Subcutaneous abdominal adipose tissue (tissue), 5 donors: ENCODE results near the gene THRB.

Experiments
- H3K27ac ChIP-seq: one replicate; pipeline ENCODE4 v1.7.0; 2013; ENCODE audit warnings: low read depth, mild to moderate bottlenecking, inconsistent platforms, low read length, moderate library complexity
- H3K27me3 ChIP-seq, 5 donors: one replicate each; pipeline ENCODE4 v1.7.0; 2013; ENCODE audit warnings: low read length in 5 of 5, inconsistent platforms in 1 of 5; ENCODE audit not compliant: control insufficient read depth in 5 of 5, insufficient read depth in 4 of 5
- H3K36me3 ChIP-seq, 5 donors: one replicate each; pipeline ENCODE4 v1.7.0; 2013; ENCODE audit warnings: low read length in 5 of 5; ENCODE audit not compliant: control insufficient read depth in 5 of 5, insufficient read depth in 5 of 5
- H3K4me1 ChIP-seq, 5 donors: one replicate each; pipeline ENCODE4 v1.7.0; 2013; ENCODE audit warnings: low read length in 5 of 5, mild to moderate bottlenecking in 3 of 5, moderate library complexity in 1 of 5; ENCODE audit not compliant: control insufficient read depth in 5 of 5, insufficient read depth in 5 of 5
- H3K4me3 ChIP-seq, 5 donors: one replicate each; pipeline ENCODE4 v1.7.0; 2013; ENCODE audit warnings: low read length in 5 of 5, low read depth in 1 of 5
- H3K9ac ChIP-seq, 5 donors: one replicate each; pipeline ENCODE4 v1.7.0; 2013; ENCODE audit warnings: low read length in 5 of 5, mild to moderate bottlenecking in 4 of 5, moderate library complexity in 3 of 5
- H3K9me3 ChIP-seq, 5 donors: one replicate each; pipeline ENCODE4 v1.7.0; 2013; ENCODE audit warnings: low read length in 5 of 5; ENCODE audit not compliant: control insufficient read depth in 5 of 5
- donor health status: healthy.
- donor health status: healthy.
- donor health status: healthy.
- donor health status: healthy.
- donor health status: healthy.

The THRB gene

GRCh38 chr3:24255414-24255813, 239.2 kb downstream of the THRB start:
- H3K27ac ChIP-seq = no peak overlapping the region

DNA sequence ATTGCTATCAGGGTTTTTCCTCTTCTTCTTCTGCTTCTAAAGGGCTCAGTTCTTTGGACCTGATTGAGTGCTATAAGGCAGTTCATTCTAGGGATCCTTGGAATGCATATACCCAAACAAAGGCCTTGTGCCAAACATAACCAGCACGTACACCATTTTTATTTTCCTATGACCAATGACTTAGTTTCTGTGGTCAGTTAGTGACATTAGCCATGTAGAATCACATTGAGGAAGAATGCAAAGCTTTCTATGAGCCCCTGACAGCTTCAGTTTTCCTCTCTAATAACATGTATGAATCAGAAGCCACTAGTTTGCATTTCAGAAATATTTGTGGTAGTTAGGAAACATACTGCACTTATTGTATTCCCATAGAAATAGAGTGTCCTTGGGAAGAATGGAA, 240.0 kb downstream of the THRB start:
- Histone ChIP-seq H3K4me3 (no peak overlapping the region), H3K36me3 (no peaks in the 10 kb centered on the region), H3K9ac (no peak overlapping the region), H3K27ac (no peak overlapping the region), H3K27me3 (no peaks in the 10 kb centered on the region), H3K9me3 (no peaks in the 10 kb centered on the region), H3K4me1 (no peaks in the 10 kb centered on the region)

More at GRCh38 chr3:24255414-24255813, 239.2 kb downstream of the THRB start:
- no peaks in the 10 kb centered on the region for H3K27me3 ChIP-seq
- no peak overlapping the region for H3K9ac ChIP-seq
- H3K4me3 ChIP-seq = no peak overlapping the region
- H3K36me3 ChIP-seq = no peaks in the 10 kb centered on the region
- H3K9me3 ChIP-seq = no peaks in the 10 kb centered on the region
- H3K4me1 ChIP-seq = peaks cover 0 to 3% (median 0%) of the 10 kb centered on the region in 5 donors

DNA sequence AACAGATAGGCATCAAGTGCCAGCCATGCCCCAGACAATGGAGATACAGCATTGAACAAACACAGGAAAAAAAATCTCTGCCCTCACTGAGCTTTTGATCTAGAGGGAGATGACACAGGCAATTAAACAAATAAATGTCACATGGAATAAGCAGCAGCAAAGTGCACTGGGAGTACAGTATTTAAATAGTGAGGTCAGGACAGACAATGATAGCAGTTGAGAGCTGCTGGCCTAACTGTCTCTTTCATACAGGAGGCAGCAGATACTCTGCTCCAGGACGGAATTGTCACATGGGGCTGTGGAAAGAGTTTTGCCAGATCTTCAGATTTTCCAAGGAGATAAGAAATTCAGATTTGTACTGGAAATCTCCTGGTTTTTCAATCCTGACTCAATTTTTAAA, 241.3 kb downstream of the THRB start:
- Histone ChIP-seq H3K4me1 (no peaks in the 10 kb centered on the region), H3K4me3 (no peak overlapping the region), H3K9ac (no peak overlapping the region), H3K36me3 (no peaks in the 10 kb centered on the region), H3K27me3 (no peaks in the 10 kb centered on the region), H3K9me3 (no peaks in the 10 kb centered on the region), H3K27ac (no peak overlapping the region)

DNA sequence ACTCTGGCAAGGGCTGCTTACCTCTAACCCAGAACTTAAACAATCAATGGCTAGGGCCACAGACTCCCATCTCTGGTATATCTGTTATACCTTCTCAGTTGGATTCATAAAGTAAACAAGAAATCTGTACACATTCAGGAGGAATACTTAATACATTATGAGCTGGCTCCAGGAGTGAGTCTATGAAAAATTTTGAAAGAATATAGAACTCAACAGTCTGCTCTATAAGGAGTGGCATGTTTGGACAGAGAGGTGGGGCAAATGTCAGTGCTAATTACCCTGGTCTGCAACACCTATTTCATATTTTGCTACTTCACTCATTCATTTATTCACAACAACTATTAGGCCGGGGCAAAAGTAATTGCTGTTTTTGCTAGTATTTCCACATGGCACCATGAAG, 245.1 kb downstream of the THRB start:
- H3K36me3 ChIP-seq = no peaks in the 10 kb centered on the region
- H3K4me1 ChIP-seq = peaks cover 0 to 7% (median 5%) of the 10 kb centered on the region in 5 donors
- no peak overlapping the region for H3K4me3 ChIP-seq
- H3K9ac ChIP-seq = no peak overlapping the region
- H3K27ac ChIP-seq = no peak overlapping the region
- H3K27me3 ChIP-seq = no peaks in the 10 kb centered on the region
- no peaks in the 10 kb centered on the region for H3K9me3 ChIP-seq

GRCh38 chr3:24245056-24245455, 249.6 kb downstream of the THRB start:
- no peaks in the 10 kb centered on the region for H3K27me3 ChIP-seq
- no peaks in the 10 kb centered on the region for H3K9me3 ChIP-seq
- peaks cover 4 to 31% (median 24%) of the 10 kb centered on the region in 5 donors for H3K4me1 ChIP-seq
- no peak overlapping the region for H3K4me3 ChIP-seq
- H3K9ac ChIP-seq = no peak overlapping the region
- no peaks in the 10 kb centered on the region for H3K36me3 ChIP-seq
- no peak overlapping the region for H3K27ac ChIP-seq

DNA sequence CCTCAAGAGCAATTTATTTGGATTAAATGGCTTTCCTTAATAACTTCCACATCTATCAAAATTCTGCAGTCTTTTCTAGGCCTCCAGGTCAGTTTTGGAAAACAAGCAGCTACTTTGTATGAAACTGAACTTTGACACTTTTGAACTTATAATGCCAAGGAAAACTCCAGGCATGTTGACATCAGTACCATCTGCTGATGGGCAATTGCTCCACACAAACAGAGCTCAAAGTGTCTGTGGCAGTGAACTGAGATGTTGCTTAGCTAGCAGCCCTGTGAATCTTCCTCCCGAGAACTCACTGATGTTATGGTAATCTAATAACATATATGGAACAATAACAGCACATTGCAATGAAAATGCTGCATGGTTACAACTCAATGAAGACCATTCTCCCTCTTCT, 250.2 kb downstream of the THRB start:
- no peak overlapping the region for H3K9ac ChIP-seq
- no peaks in the 10 kb centered on the region for H3K27me3 ChIP-seq
- no peaks in the 10 kb centered on the region for H3K36me3 ChIP-seq
- no peaks in the 10 kb centered on the region for H3K9me3 ChIP-seq
- peaks cover 4 to 31% (median 24%) of the 10 kb centered on the region in 5 donors for H3K4me1 ChIP-seq
- no peak overlapping the region for H3K27ac ChIP-seq
- H3K4me3 ChIP-seq = no peak overlapping the region

GRCh38 chr3:24242012-24242698, 252.5 kb downstream of the THRB start:
- no peaks in the 10 kb centered on the region for H3K27me3 ChIP-seq
- H3K4me3 ChIP-seq = peak overlapping the region in 2 of 5 donors; percentile 4 to 7
- peak overlapping the region; percentile 69 for H3K27ac ChIP-seq
- no peaks in the 10 kb centered on the region for H3K36me3 ChIP-seq
- peaks cover 4 to 47% (median 29%) of the 10 kb centered on the region in 5 donors for H3K4me1 ChIP-seq
- H3K9ac ChIP-seq = no peak overlapping the region
- no peaks in the 10 kb centered on the region for H3K9me3 ChIP-seq

GRCh38 chr3:24240306-24240705, 254.3 kb downstream of the THRB start:
- Histone ChIP-seq H3K36me3 (no peaks in the 10 kb centered on the region), H3K27me3 (no peaks in the 10 kb centered on the region), H3K9ac (no peak overlapping the region), H3K4me3 (no peak overlapping the region), H3K4me1 (peaks cover 4 to 47% (median 29%) of the 10 kb centered on the region in 5 donors), H3K27ac (no peak overlapping the region), H3K9me3 (no peaks in the 10 kb centered on the region)

DNA sequence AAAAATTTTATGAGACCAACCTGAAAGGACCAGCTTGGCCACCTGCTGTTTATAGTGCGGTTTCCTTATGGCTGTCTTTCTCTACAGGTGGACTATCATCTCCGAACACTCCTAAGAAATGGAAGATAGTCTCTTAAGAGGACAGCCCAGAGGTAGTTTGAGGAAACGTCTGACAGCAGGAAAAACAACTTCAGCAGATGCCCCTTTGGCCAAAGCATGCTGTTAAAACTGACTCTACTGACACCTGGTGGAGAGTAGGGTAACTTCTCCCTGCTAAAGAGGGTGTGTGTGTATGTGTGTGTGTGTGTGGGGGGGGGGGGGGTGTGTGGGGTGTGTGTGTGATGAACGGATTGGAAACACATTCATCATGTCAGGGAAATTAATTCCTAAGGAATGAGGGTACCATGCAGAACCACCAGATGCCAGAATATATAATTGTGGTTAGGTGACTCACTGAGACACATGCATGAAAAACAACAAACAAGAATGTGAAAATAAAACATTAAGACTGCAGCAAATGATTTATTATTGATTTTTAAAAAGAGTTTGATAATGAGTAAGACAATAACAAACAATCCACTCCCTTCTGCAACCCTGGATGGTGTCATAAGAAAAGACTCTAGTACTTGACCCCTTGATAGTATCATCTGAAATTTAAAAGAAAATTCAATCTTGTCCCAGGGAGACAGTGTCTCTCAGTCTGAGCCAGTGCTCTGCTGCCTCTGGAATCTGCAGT, 256.5 kb downstream of the THRB start:
- H3K4me1 ChIP-seq = peaks cover 4 to 37% (median 23%) of the 10 kb centered on the region in 5 donors
- no peaks in the 10 kb centered on the region for H3K36me3 ChIP-seq
- H3K9me3 ChIP-seq = no peaks in the 10 kb centered on the region
- no peaks in the 10 kb centered on the region for H3K27me3 ChIP-seq
- H3K4me3 ChIP-seq = no peak overlapping the region
- no peak overlapping the region for H3K27ac ChIP-seq
- no peak overlapping the region for H3K9ac ChIP-seq

DNA sequence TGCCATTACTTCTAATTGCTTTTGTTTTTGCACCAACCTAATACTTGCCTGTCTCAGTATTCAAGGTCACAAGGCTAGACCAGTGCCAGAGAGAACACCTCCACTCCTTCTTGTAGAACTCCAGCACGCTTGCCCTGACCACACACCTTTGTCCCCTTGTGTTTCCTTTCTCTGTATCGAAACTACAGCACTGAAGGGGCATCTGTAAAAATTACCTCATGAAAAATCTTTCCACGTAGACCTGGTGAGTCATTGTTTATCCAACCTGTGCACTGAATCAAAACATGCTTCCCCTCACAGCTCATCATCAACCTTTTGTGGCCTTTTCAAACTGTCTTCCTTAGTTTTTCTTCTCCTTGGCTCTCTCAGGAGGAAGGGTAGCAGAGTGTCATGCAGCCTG, 259.5 kb downstream of the THRB start:
- H3K9ac ChIP-seq = no peak overlapping the region
- no peaks in the 10 kb centered on the region for H3K27me3 ChIP-seq
- no peaks in the 10 kb centered on the region for H3K9me3 ChIP-seq
- H3K4me1 ChIP-seq = peaks cover 0 to 16% (median 4%) of the 10 kb centered on the region in 5 donors
- H3K27ac ChIP-seq = no peak overlapping the region
- peaks cover 0 to 1% (median 0%) of the 10 kb centered on the region in 5 donors for H3K36me3 ChIP-seq
- H3K4me3 ChIP-seq = no peak overlapping the region
